ENCODE results near the gene DFFB.

- TF ChIP-seq POLR2AphosphoS5 (IDR thresholded peaks at IDR 0.05; ENCODE audit: low read depth, low read length) (no peak), POLR2A (IDR thresholded peaks at IDR 0.05; ENCODE audit: low read depth, low read length) (no peak), TAF1 (IDR thresholded peaks at IDR 0.05; ENCODE audit: borderline replicate concordance, low read depth, low read length) (no peak)
Observed at GRCh38 chr1:3821908-3822307, 35.4 kb upstream of the DFFB start.
